ENCODE results near the gene OXCT2.
"Not testable (repeated sequence)": the region's sequence is repeated elsewhere in the genome, so short reads cannot be mapped to it uniquely, and the experiment has no call there.

OXCT2 gene

DNA sequence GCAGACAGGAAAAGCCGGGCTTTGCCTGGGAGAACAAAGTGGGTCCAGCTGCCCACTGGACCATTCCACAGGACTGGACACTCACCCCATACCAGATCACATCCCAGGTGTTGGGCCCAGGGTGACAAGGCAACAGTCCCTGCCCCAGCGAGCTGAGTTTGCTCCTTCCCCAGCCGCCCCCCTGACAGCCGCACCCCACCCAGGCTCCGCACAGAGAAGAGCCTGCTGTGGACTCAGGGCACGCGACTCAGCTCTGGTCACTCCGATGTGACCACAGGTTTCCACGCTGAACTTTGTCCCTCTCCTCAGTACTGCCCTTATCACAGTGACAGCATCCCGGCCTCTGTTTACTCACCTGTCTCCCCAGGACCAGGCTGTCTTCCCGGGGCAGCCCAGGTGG lies 16.3 kb upstream of the OXCT2 start:
- DNase-seq (ENCODE audit: low read depth, low spot score): no peak

DNA sequence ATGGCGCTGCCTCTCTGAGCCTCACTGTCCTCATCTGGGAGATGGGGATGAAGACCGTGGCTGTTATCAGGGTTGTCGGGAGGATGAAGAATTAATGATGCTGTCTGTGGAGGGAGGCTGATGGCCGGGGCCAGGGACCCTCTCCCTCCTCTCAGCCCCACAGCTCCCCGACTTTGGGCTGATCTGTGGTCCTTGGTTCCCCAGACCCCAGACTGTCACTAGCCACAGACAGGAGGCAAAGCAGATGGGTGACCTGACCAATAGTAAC lies 15.9 kb upstream of the OXCT2 start:
- DNase-seq (ENCODE audit: low read depth, low spot score): not testable (repeated sequence)

DNA sequence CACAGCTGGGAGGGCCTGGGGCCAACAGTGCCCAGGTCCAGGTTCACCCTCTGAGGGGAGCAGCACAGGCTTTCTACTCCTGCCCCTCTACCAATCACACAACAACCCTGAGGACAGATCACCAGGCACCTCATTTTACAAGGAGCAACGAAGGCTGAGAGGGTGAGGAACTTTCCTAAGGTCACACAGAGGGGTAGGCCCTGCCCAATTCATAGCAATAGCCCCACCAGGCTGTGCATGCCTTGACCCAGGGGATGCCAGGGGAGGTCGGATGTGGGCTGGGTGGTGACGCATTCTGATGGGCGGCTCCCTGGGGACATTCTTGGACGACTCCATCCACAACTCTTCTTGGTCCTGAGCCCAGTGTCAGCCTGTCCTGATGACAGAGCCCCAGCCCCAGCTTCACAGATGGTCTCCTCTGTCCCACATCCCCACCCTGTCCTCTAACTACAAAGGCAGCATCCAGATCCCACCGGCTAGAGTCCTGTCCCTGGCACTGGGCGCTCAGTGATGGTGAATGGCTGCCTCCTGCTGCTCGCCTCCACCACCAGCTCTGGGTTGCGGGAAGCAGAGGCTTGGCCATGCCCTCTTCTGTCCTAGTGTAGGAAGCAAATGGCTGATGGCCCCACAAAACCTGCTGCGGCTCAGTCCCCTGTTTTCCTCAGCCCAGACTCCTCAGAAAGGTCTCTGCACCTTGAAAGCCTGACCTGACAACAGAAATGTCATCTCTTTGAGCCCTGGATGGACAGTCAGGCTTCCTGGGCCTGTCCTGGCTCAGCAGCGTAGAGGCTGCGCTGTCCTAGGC lies 15.4 kb upstream of the OXCT2 start:
- DNase-seq (ENCODE audit: low read depth, low spot score): not testable (repeated sequence)

DNA sequence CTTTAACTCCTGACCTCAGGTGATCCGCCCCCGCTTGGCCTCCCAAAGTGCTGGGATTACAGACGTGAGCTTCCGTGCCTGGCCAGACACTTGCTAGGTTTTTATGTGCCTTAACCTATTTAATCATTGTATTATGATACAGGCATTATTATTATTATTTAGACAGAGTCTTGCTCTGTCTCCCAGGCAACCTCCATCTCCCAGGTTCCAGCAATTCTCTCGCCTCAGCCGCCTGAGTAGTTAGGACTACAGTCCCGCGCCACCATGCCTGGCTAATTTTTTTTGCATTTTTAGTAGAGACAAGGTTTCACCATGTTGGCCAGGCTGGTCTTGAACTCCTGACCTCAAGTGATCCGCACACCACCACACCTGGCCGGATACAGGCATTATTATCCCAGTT lies 11.5 kb upstream of the OXCT2 start:
- not testable (repeated sequence) for DNase-seq (ENCODE audit: low read depth, low spot score)

DNA sequence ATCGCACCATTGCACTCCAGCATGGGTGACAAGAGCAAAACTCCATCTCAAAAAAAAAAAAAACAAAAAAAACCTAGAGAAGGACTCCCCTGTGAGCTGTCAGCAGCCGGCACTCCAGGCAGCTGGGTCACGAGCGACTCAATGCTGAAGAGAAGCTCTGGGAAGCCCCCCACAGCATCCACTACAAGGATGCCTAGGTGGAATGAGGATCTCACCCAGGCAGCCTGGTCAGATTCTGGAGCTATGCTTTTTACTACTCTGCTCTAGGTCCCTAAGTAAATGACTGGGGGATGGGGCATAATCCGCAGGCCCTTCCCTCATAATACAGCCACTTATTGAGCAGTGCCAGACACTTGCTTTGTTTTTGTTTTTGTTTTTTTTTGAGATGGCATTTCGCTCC lies 11.0 kb upstream of the OXCT2 start:
- DNase-seq (ENCODE audit: low read depth, low spot score): no peak

DNA sequence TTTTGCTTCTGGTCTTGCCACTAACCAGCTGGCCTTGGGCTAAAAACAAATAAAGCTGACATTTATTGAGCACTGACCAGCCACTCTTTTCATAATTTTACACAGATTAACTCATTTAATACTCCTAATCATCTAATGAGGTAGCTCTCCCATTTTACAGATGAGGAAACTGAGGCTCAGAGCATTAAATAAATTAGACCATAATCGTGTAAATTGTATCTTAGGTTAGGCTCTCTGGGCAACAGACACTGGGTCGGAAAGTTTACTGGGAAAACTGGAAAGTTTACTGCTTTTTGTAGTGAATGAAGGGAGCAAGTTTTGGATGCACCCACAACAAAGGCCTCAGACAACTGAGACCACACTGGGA lies 10.2 kb upstream of the OXCT2 start:
- no peak for DNase-seq (ENCODE audit: low read depth, low spot score)

DNA sequence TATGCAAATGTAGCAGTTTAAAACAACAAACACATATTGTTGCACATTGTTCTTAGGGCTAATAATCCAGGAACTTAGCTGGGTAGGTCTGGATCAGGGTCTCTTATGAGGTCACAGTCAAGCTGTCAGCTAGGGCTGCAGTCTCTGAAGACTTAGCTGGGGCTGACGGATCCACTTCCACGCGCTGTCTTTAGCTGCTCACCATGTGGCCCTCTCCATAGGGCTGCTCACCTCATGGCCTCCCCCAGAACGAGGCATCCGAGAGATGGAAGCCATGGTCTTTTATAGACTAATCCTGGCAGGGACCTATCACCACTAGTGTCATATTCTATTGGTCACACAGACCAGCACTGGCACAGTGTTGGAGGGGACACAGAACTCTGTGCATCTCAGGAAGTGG lies 8.7 kb upstream of the OXCT2 start:
- DNase-seq (ENCODE audit: low read depth, low spot score): no peak

DNA sequence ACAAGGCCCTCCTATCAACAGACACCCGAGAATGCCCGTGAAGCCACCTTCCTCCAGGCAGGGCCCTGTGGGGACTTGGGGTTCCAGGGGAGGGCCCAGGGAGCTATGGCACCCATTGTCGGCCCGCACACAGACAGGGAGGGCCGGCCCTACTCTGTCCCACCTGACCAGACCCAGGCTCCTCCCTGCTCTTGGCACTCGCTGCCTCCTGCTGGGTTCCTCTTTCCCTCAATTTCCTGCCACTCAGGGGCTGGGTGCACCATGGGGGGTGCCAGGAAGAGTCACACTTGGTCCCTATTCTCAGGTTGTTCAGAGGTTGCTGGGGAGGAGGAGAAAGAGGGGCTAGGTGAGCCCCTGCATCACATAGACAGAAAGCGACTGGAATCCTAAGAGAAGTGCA lies 8.0 kb upstream of the OXCT2 start:
- no peak for DNase-seq (ENCODE audit: low read depth, low spot score)

DNA sequence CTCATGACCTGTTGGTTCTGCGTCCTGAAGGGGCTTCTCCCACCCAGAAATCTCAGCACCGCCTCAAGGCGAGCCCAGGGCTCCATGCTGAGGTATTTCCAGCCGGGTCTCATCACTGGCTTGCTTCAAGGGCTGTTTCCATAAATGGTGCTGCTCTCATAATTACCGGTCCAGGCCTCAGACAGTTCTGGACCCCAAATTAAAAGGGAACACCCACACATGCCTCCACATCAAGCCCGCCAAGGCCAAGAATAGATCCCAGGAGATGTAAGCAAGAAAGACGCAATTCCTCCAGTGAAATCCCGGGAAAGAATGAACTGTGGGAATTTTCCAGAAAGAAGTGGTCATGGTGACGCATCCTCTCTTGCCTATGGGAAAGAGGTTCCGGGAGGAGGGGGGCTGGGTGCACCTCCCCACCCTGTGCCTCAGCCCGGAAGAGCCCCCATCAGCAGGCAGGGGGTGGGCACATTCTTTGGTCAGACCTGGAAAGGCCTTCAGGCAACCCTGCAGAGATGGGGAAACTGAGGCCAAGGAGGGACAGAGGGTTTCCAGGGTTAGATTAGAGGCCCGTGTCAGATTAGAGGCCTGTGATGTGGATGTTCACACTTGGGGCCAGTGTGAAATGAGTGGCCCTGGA lies 7.4 kb upstream of the OXCT2 start:
- DNase-seq (ENCODE audit: low read depth, low spot score): not testable (repeated sequence)

DNA sequence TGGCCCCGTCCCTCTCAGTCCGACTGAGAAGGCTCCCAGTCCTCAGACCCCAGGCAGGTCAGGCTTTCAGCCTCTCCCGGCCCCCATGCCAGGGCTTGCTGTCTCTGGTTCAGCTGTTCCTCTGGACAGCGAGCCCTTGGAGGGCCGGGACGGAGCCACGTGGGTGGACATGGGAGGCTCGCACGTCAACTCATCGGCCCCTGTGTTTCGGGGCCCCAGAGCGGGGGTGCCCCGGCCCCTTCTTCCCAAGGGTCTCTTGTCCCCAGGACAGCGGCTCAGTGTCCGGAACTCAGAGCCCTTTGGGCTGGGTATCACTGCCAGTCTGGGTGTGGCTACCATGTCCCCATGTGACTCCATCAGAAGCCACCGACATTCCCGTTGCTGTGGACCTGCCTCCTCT lies 6.7 kb upstream of the OXCT2 start:
- DNase-seq (ENCODE audit: low read depth, low spot score): not testable (repeated sequence)

DNA sequence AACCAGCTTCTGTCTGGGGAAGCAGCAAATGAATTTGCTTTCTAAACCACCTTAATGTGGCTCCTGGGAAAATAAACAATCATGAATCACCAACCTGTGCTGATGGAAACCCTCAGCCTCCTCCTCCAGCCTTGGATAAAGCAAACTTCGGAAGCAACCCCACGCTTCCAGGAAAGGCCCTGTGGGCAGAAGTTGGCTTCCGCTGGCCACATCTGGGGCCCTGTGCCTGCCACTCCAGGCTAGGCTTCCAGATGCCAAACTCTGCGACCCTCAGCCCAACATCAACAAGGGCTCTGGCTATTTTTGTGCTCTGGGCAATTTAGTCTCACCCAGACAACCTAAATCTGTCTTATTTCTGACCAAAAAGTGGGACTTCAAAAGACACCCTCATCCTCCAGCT lies 6.2 kb upstream of the OXCT2 start:
- no peak for DNase-seq (ENCODE audit: low read depth, low spot score)

DNA sequence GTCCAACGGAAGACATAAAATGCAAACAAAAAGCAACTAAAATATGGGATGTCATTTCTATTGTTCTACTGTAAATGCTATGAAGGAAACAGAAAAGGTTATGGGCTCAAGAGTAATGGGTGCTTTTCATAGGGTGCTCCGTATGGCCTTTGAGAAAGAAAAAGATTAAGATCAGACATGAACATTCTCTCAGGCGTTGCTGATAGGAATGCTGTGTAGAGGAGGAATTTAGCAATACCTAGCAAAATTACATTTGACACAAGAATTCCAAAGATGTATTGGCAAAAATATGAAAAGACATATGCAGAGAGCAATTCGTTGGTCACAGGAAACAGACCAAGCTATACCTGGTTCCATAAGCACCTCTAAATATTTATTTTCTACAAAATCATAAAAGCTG lies 5.7 kb upstream of the OXCT2 start:
- no peak for DNase-seq (ENCODE audit: low read depth, low spot score)

DNA sequence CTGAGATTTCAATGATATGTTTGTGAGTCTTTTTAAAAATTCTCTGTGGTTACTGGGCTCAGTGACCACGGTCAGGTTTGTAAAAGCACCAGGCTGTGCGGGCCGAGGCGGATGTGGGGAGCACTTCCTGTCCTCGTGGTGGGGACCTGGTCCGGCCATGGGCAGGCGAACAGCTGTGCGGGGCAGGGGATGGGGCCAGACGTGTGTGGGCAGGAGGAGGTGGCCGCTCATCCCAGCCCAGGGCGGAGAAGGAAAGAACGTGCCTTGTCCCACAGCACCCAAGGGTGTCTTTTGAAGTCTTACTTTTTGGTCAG lies 5.2 kb upstream of the OXCT2 start:
- no peak for DNase-seq (ENCODE audit: low read depth, low spot score)

DNA sequence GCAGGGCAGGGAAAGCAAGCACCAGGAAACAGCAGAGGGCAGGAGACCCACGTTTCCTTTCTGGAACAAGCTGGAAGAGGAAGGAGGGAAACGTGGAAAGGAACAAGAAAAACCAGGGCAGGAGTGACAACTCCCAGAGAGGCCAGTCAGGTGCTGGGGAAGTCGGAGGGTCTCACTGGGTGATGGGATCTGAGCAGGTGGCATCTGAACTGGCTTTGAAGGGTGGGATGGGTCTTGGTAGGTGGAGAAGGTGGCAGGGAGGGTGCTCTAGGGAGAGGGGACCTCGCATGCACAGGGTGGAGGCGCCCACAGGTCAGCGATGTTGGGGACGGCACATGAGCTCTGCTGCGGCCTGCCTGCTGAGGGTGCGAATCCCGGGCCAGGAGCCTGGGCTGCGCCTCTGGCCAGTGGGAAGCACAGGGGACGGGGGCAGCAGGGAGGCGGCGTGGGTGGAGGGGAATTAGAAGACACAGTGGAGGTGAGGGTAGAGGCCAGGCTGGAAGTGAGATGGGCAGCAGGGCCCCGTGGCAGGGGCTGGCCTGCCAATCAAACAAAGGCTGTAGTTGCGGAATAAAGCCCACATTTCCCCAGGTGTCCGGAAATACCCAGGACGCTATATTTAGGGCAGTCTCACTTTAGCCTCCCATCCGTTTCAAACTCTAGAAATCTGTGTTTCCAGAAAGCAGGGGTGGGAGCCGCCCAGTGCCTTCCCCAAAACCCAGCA lies 4.7 kb upstream of the OXCT2 start:
- not testable (repeated sequence) for DNase-seq (ENCODE audit: low read depth, low spot score)

DNA sequence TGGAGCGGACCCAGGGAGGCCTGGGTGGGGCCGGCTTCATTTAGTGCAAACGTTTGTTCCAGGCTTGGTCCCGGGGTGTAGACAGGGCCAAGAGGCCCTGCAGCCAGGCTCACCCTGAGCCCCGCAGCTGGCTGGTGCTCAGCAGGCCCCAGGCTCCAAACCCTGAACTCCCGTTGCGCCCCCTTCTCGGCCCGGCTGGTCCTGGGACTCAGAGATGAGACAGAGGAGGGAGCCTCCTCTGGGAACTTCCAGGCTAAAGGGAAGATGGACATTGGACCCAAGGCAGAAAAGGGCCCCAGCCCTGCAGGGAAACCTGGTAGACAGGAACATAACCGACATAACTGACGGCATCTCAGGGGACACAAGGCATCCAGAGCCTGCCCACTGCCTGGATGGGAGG lies 4.0 kb upstream of the OXCT2 start:
- DNase-seq (ENCODE audit: low read depth, low spot score): not testable (repeated sequence)

DNA sequence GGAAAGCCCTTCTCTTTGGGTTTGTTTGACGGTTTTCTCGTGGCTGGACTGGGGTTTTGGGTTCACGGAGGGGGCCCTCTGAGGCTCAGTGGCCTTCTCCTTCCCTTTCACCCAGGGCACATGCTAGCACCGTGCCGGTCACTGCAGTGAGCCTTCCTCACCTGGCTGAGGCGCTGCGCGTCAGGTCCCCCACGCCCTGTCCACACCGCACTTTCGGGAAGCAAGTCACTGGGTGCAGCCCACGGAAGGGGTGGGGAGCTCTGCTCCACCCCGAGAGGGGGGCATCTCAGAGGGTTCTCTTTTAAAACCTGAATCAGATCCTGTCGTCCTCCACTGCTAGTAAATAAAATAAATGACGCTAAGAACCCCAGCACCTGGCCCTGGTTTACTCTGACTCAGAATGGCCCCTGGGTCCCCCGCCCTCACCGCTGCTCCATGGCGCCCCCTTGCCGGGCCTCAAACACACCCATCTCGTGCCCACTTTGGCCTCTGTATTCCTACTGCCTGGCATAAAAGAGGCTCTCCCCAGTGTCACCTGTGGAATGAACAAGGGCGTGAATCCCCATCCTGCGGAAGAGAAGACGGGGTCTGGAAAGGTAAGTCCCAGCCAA lies 2.3 kb upstream of the OXCT2 start:
- DNase-seq (ENCODE audit: low read depth, low spot score): not testable (repeated sequence)

DNA sequence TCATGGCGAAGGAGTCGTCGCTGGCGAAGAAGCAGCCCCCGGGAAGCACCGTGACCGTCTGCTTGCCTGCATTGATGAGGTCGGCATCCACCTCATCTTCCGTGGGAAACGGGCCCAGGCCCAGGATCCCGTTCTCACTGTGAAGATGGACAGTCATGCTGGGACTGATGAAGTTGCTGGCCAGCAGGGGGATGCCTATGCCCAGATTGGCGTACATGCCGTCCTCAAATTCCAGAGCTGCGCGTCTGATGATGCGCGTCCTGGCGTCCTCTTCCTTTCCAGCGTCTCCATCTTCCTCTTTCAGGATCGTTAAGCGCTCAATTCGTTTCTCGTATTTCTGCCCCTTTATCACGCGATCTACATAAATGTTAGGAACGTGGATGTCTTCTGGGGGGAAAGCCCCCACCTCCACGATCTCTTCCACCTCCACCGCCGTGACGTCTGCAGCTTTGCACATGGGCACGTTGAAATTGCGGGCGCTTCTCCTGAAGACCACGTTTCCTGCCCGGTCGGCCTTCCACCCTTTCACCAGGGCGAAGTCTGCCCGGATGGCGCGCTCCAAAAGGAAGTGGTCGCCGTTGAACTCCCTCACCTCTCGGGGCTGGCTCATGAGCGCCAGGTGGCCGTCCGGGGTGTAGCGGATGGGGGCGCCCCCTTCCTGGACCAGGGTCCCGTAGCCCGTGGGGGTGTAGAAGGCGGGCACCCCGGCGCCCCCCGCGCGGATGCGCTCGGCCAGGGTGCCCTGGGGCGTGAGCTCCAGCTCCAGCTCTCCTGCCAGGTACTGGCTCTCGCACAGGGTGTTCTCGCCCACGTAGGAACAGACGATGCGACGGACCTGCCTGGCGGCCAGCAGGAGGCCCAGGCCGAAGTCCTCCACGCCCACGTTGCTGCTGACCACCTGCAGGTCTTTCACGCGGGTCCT lies 787 bp downstream of the OXCT2 start:
- not testable (repeated sequence) for DNase-seq (ENCODE audit: low read depth, low spot score)

DNA sequence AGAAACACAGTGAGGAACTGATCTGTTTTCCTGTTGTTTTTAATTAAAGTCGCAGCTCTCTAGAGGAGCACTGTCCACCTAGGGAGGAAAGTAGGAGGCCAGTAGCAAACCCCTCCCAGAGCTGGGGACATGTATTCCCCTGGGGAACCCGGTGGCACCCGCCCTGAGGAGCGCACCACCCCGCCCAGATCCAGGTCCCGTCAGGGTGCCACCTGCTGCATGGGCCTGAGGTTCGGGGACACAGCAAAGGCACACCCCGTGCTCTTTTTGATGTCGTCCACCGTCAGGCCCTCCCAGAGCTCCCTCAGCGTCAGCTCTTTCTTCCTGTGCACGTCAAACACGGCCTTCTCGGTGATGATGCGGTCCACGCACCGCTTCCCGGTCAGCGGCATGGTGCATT lies 1.6 kb downstream of the OXCT2 start:
- not testable (repeated sequence) for DNase-seq (ENCODE audit: low read depth, low spot score)

DNA sequence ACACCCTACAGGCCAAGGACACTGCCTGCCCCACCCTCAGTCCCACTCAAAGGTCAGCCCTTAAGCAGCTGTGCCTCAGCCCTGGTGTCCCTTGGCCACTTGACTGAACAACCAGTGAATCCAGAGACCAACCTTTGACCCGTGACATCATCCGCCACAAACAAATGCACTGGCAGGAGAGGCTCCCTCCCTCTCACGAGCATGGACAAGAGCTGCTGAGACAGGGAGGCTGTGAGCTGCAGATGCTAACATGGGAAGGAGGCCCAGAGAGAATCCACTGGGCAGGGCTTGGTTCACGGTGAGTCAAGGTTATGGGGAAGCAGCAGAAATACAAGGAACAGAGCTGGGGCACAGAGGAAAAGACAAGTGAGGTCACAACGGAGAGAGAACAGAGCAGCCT lies 4.7 kb downstream of the OXCT2 start:
- not testable (repeated sequence) for DNase-seq (ENCODE audit: low read depth, low spot score)

DNA sequence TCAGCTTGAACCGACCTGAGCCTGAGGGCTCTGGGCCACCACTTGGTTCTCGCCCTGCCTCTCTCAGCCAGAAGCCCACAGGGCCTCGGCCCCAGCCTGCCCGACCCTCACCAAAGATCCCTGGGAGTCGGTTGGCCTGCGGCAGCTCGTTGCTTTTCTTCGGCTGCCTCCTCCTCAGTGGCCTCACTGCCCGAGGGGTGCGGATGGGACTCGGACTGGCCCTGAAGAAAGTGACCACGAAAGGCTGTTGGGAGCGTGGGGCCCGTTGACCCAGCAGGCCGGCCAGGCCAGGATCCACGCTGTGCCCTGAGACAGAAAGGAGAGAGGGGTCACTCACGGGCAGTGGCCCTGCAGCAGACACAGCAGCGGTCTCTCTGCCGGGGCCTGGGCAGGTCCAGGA lies 6.6 kb downstream of the OXCT2 start:
- not testable (repeated sequence) for DNase-seq (ENCODE audit: low read depth, low spot score)

DNA sequence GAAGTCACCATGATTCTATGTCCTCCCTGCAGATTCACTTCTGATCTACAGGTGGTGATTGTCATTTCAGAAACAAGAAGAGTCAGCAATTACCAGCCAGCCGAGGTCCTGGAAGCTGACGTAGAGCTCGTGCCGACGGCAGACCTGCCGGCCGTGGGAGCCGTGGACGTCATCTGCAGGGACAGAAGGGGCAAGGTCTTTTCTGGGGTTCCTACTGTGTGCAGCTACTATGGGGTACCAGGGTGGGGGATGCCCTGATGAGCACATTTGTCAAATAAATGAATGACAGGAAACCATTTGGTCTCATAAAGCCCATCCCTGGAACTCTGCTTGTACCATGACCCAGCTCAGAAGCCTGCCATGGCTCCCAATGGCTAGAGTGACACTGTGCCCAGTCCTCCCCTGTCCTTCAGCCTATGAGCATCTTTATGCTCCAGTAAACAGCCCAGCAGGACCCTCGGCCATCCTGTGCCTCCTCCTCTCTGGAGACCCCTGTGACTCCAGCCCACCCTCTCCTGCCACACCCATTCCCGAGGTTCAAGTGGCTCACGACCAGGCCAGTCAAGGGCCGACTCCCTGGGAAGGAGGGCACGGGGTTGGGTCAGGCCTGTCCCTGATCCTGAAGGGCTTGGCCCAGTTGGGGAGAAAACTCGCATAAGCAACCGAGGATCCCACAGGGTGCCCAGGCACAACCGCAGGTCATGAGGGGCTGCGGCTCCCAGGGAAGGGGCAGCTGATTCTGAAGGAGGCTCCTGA lies 7.4 kb downstream of the OXCT2 start:
- not testable (repeated sequence) for DNase-seq (ENCODE audit: low read depth, low spot score)

Data from astrocyte of the hippocampus (primary cell).